Astrocyte (in vitro differentiated cells and primary cell): ENCODE measurements around the gene AXL. TPM values are rescaled to one million over a fixed set of nuclear protein-coding genes. Genes with fewer than 3 reads are reported as not detected.

Experiments used
- DNase-seq: peaks from one replicate; pipeline ENCODE4 v3.0.0-alpha.2; 2010; ENCODE audit warnings: low read depth
- FAIRE-seq: peaks from 2 replicates; lab custom pipeline; 2011; peaks lifted over from hg19 to GRCh38; lab: Jason Lieb, UNC
- H2AFZ ChIP-seq: 2 replicates; pipeline ENCODE4 v1.6.0; 2012; ENCODE audit warnings: low read depth, low read length, inconsistent platforms
- H3K27ac ChIP-seq: 2 replicates; pipeline ENCODE4 v1.5.1; 2011; ENCODE audit warnings: low read depth, low read length, inconsistent platforms
- H3K27me3 ChIP-seq: 2 replicates; pipeline ENCODE4 v1.6.0; 2011; ENCODE audit warnings: low read length, inconsistent platforms; ENCODE audit not compliant: insufficient read depth
- H3K36me3 ChIP-seq: 2 replicates; pipeline ENCODE4 v1.5.1; 2011; ENCODE audit warnings: low read length, inconsistent platforms; ENCODE audit not compliant: insufficient read depth
- H3K4me1 ChIP-seq: 2 replicates; pipeline ENCODE4 v1.5.1; 2011; ENCODE audit warnings: low read length, inconsistent platforms; ENCODE audit not compliant: insufficient read depth
- H3K4me2 ChIP-seq: 2 replicates; pipeline ENCODE4 v1.6.0; 2012; ENCODE audit warnings: low read length, inconsistent platforms
- H3K4me3 ChIP-seq: 2 replicates; pipeline ENCODE4 v1.5.1; 2011; ENCODE audit warnings: low read depth, mild to moderate bottlenecking, low read length, inconsistent platforms; ENCODE audit not compliant: insufficient read depth
- H3K79me2 ChIP-seq: 2 replicates; pipeline ENCODE4 v1.6.0; 2012; ENCODE audit warnings: mild to moderate bottlenecking, low read length, inconsistent platforms; ENCODE audit not compliant: insufficient read depth
- H3K9ac ChIP-seq: 2 replicates; pipeline ENCODE4 v1.6.0; 2012; ENCODE audit warnings: mild to moderate bottlenecking, low read length, inconsistent platforms
- H3K9me3 ChIP-seq: 2 replicates; pipeline ENCODE4 v1.5.1; 2012; ENCODE audit warnings: low read depth, mild to moderate bottlenecking, low read length, inconsistent platforms; ENCODE audit not compliant: insufficient read depth
- H4K20me1 ChIP-seq: 2 replicates; pipeline ENCODE4 v1.6.0; 2012; ENCODE audit warnings: low read length, inconsistent platforms; ENCODE audit not compliant: insufficient read depth
- H3K27ac Mint-ChIP-seq: one replicate; pipeline ENCODE4 v1.8.0; 2021; ENCODE audit warnings: mild to moderate bottlenecking, mixed read lengths; ENCODE audit not compliant: unreplicated experiment
- H3K27me3 Mint-ChIP-seq: one replicate; pipeline ENCODE4 v1.8.0; 2021; ENCODE audit warnings: low read depth, mixed read lengths; ENCODE audit not compliant: unreplicated experiment
- H3K36me3 Mint-ChIP-seq: one replicate; pipeline ENCODE4 v1.8.0; 2021; ENCODE audit warnings: low read depth, mixed read lengths; ENCODE audit not compliant: unreplicated experiment
- H3K4me1 Mint-ChIP-seq: one replicate; pipeline ENCODE4 v1.8.0; 2021; ENCODE audit warnings: low read depth, mixed read lengths; ENCODE audit not compliant: unreplicated experiment
- H3K4me3 Mint-ChIP-seq: one replicate; pipeline ENCODE4 v1.8.0; 2021; ENCODE audit warnings: mild to moderate bottlenecking, moderate library complexity, mixed read lengths; ENCODE audit not compliant: unreplicated experiment
- H3K9me3 Mint-ChIP-seq: one replicate; pipeline ENCODE4 v1.8.0; 2021; ENCODE audit warnings: mild to moderate bottlenecking, mixed read lengths; ENCODE audit not compliant: unreplicated experiment
- CTCF ChIP-seq: IDR thresholded peaks from 2 replicates; pipeline ENCODE4 v1.5.1; 2011; ENCODE audit warnings: low read depth, mild to moderate bottlenecking, inconsistent platforms, low read length, moderate library complexity; ENCODE audit not compliant: insufficient read depth
- EZH2 ChIP-seq: IDR thresholded peaks from 2 replicates; pipeline ENCODE4 v1.6.1; 2012; ENCODE audit warnings: mild to moderate bottlenecking, low read length, inconsistent platforms; ENCODE audit not compliant: insufficient read depth
- total RNA-seq: library from RNA; stranded (reverse); gene quantifications from 2 replicates; pipeline ENCODE4 v1.2.1, GENCODE V29; 2021

The AXL gene
- total RNA-seq, 1 donor from 2014 or later: 156 TPM

GRCh38 chr19:41206456-41206855 is 12.6 kb upstream of the AXL start:
- Histone ChIP-seq H3K4me3 (no peak overlapping the region), H4K20me1 (no peaks in the 10 kb centered on the region), H3K27ac (no peak overlapping the region), H3K9ac (no peak overlapping the region), H2AFZ (no peak overlapping the region), H3K79me2 (no peaks in the 10 kb centered on the region), H3K4me1 (peaks cover 3% of the 10 kb centered on the region), H3K27me3 (no peaks in the 10 kb centered on the region), H3K9me3 (no peaks in the 10 kb centered on the region), H3K4me2 (no peak overlapping the region), H3K36me3 (no peaks in the 10 kb centered on the region)
- Mint-ChIP-seq H3K4me3 (peak overlapping the region; percentile 62), H3K27ac (no peak overlapping the region), H3K9me3 (no peaks in the 10 kb centered on the region), H3K27me3 (peaks cover 2% of the 10 kb centered on the region), H3K36me3 (peaks cover 5% of the 10 kb centered on the region), H3K4me1 (peaks cover 3% of the 10 kb centered on the region)
- DNase-seq: no peak
- no peak for TF ChIP-seq EZH2
- TF ChIP-seq CTCF: no peak
- FAIRE-seq: no peak

DNA sequence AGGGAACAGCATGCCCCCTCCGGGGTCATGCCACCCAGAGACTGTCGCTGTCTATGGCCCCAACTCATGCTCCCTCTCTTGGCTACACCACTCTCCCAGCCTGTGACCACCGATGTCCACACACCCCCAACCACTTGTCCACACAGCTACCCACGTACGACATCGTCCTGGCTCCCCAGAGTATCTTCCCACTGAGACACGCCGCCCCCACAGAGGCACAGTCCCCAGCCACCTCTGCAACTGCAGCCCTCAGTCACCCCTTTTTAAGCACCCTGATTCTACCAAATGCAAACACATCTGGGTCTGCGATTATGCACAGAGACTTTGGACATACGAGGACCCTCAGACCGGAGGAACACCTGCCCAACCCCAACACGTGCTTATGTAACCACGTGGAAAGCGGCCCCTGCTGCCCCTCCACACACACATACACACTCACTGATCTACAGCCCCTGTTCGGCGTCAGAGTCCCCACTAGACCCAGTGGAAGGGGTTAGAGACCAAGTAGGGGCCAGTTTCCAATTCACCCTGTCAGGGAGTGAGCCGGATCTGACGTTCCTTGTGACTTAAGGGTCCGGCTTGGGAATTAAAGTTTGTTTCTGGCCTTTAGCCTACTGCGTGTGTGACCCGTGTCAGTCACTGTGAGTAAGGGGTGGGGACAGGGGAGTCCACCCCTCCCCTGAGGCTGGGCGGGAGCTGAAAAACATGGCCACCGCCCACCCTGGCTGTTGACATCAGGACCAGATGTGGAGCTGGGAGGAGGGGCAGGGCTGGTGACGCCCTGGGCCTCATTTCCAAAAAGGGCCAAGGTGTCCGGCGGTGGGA is 11.9 kb upstream of the AXL start:
- no peaks in the 10 kb centered on the region for H3K9me3 Mint-ChIP-seq
- Histone ChIP-seq H3K4me2 (no peak overlapping the region), H3K27me3 (no peaks in the 10 kb centered on the region), H3K9ac (no peak overlapping the region), H3K9me3 (no peaks in the 10 kb centered on the region), H3K27ac (no peak overlapping the region), H3K79me2 (no peaks in the 10 kb centered on the region), H2AFZ (no peak overlapping the region), H3K4me3 (no peak overlapping the region), H3K36me3 (no peaks in the 10 kb centered on the region), H3K4me1 (peaks cover 3% of the 10 kb centered on the region), H4K20me1 (no peaks in the 10 kb centered on the region)
- no peak for TF ChIP-seq CTCF
- TF ChIP-seq EZH2: no peak
- FAIRE-seq (no peak), DNase-seq (no peak)
- peak overlapping the region; percentile 66 for H3K27ac Mint-ChIP-seq
- peaks cover 5% of the 10 kb centered on the region for H3K36me3 Mint-ChIP-seq
- H3K4me1 Mint-ChIP-seq: peaks cover 3% of the 10 kb centered on the region
- peaks cover 2% of the 10 kb centered on the region for H3K27me3 Mint-ChIP-seq
- H3K4me3 Mint-ChIP-seq: no peak overlapping the region

GRCh38 chr19:41214161-41214560 is 4.9 kb upstream of the AXL start:
- Mint-ChIP-seq H3K4me1 (peaks cover 8% of the 10 kb centered on the region), H3K9me3 (peaks cover 4% of the 10 kb centered on the region), H3K27me3 (peaks cover 4% of the 10 kb centered on the region), H3K36me3 (no peaks in the 10 kb centered on the region), H3K27ac (no peak overlapping the region), H3K4me3 (no peak overlapping the region)
- Histone ChIP-seq H3K9me3 (no peaks in the 10 kb centered on the region), H3K27me3 (no peaks in the 10 kb centered on the region), H3K27ac (no peak overlapping the region), H3K4me3 (no peak overlapping the region), H3K9ac (no peak overlapping the region), H3K4me1 (no peaks in the 10 kb centered on the region), H3K79me2 (peaks cover 4% of the 10 kb centered on the region), H4K20me1 (no peaks in the 10 kb centered on the region), H2AFZ (no peak overlapping the region), H3K36me3 (no peaks in the 10 kb centered on the region), H3K4me2 (no peak overlapping the region)
- FAIRE-seq (no peak), DNase-seq (no peak)
- TF ChIP-seq CTCF: no peak
